ENCODE results near the gene ZFP37.
"Not testable (repeated sequence)": the region's sequence is repeated elsewhere in the genome, so short reads cannot be mapped to it uniquely, and the experiment has no call there.

- TF ChIP-seq MXI1 (IDR thresholded peaks at IDR 0.05; ENCODE audit: borderline replicate concordance, low read depth, low read length); RFX5 (IDR thresholded peaks at IDR 0.05; ENCODE audit: low read depth, low read length); RAD21 (IDR thresholded peaks at IDR 0.05; ENCODE audit: low read length); USF2 (IDR thresholded peaks at IDR 0.05; ENCODE audit: low read depth, low read length); POLR2A (IDR thresholded peaks at IDR 0.05; ENCODE audit: low read depth, low read length); CEBPB (IDR thresholded peaks at IDR 0.05; ENCODE audit: low read depth, low read length); BHLHE40 (IDR thresholded peaks at IDR 0.05; ENCODE audit: low read depth, low read length); ELK1 (IDR thresholded peaks at IDR 0.05; ENCODE audit: borderline replicate concordance, low read depth, low read length); SMC3 (IDR thresholded peaks at IDR 0.05; ENCODE audit: low read depth, low read length); RCOR1 (IDR thresholded peaks at IDR 0.05; ENCODE audit: insufficient replicate concordance, low read length); MAFK (IDR thresholded peaks at IDR 0.05; ENCODE audit: low read depth, low read length); MAZ (IDR thresholded peaks at IDR 0.05; ENCODE audit: borderline replicate concordance, low read depth, low read length); CHD1 (IDR thresholded peaks at IDR 0.05; ENCODE audit: low read depth, low read length): not testable (repeated sequence)
- TF ChIP-seq, protein P1, sequence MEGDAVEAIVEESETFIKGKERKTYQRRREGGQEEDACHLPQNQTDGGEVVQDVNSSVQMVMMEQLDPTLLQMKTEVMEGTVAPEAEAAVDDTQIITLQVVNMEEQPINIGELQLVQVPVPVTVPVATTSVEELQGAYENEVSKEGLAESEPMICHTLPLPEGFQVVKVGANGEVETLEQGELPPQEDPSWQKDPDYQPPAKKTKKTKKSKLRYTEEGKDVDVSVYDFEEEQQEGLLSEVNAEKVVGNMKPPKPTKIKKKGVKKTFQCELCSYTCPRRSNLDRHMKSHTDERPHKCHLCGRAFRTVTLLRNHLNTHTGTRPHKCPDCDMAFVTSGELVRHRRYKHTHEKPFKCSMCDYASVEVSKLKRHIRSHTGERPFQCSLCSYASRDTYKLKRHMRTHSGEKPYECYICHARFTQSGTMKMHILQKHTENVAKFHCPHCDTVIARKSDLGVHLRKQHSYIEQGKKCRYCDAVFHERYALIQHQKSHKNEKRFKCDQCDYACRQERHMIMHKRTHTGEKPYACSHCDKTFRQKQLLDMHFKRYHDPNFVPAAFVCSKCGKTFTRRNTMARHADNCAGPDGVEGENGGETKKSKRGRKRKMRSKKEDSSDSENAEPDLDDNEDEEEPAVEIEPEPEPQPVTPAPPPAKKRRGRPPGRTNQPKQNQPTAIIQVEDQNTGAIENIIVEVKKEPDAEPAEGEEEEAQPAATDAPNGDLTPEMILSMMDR (conservative IDR thresholded peaks at IDR 0.05; ENCODE audit: low read depth, low read length), result not testable (repeated sequence)
Measured at GRCh38 chr9:113062256-113062931, 5.9 kb upstream of the ZFP37 start.

All from IMR-90 (cell line).